ENCODE results near the gene CLK3. TPM values are rescaled to one million over a fixed set of nuclear protein-coding genes. Genes with fewer than 3 reads are reported as not detected.
A peak's percentile ranks its signal among the peaks of the same experiment; 100 is the strongest.

Gene CLK3
- total and polyA plus RNA-seq, 2 of the 8 experiments (the other 6 are each of a cell fraction or from before 2014, with no cell fraction given), result 43.5 to 67.3 TPM

- Histone ChIP-seq H3K9me3 (ENCODE audit: insufficient read depth in 2 of 2, low read depth in 1 of 2, low read length in 1 of 2) (no peaks in the 10 kb centered on the region), H4K8ac (ENCODE audit: extremely low read depth, insufficient read depth, low read length) (no peak overlapping the region), H3K18ac (ENCODE audit: extremely low read depth, low read length) (no peak overlapping the region), H3K4ac (replicated peaks; ENCODE audit: insufficient read length, low read depth, low read length) (no peak overlapping the region), H2BK5ac (ENCODE audit: low read depth, low read length) (no peak overlapping the region; the same call in 1 of the 2 replicates), H3K79me2 (ENCODE audit: control insufficient read depth in 1 of 2, insufficient read depth in 2 of 2, low read length in 2 of 2) (0 out of 4 replicates have a peak, but pooled peaks cover 0 to 6% of the 10 kb centered on the region in 2 experiments), H3K4me1 (replicated peaks in 1 of 4; ENCODE audit: control insufficient read depth in 3 of 4, insufficient read depth in 4 of 4, low read length in 3 of 4) (peaks cover 0 to 13% (median 11%) of the 10 kb centered on the region in 4 experiments; a peak in 4 of 7 replicates), H4K5ac (ENCODE audit: insufficient read length, low read depth, low read length) (no peak overlapping the region), H3K23me2 (ENCODE audit: low read depth, low read length) (no peaks in the 10 kb centered on the region), H2BK120ac (replicated peaks; ENCODE audit: low read depth, low read length) (no peak overlapping the region), H3K4me3 (ENCODE audit: extremely low read depth in 1 of 4, insufficient read depth in 2 of 4, low read depth in 3 of 4, low read length in 4 of 4) (no peak overlapping the region), H2AFZ (ENCODE audit: low read length) (no peak overlapping the region), H3K4me2 (ENCODE audit: insufficient read depth in 1 of 2, low read depth in 2 of 2, low read length in 2 of 2) (peak overlapping the region; percentile 36), H4K20me1 (replicated peaks in 1 of 2; ENCODE audit: control insufficient read depth in 1 of 2, insufficient read depth in 2 of 2, low read length in 2 of 2) (peaks cover 3 to 6% of the 10 kb centered on the region in 2 experiments), H3K27me3 (replicated peaks in 1 of 4; ENCODE audit: control insufficient read depth in 3 of 4, extremely low read depth in 1 of 4, insufficient read depth in 3 of 4, low read length in 3 of 4) (no peaks in the 10 kb centered on the region), H3K27ac (ENCODE audit: low read depth, low read length) (no peak overlapping the region), H3K23ac (ENCODE audit: insufficient read length) (no peak overlapping the region), H4K91ac (replicated peaks; ENCODE audit: insufficient read length, low read length) (no peak overlapping the region), H3K56ac (replicated peaks; ENCODE audit: insufficient read length, low read depth, low read length) (no peak overlapping the region), H2BK15ac (ENCODE audit: low read length) (no peak overlapping the region), H2BK20ac (ENCODE audit: low read length) (no peak overlapping the region), H2AK5ac (ENCODE audit: low read depth, low read length) (no peak overlapping the region), H3K9ac (replicated peaks in 1 of 4; ENCODE audit: extremely low read depth in 1 of 4, low read depth in 3 of 4, low read length in 3 of 4) (0 out of 7 replicates have a peak overlapping the region, but pooled peaks of 2 of the 4 experiments have one; percentile 15 to 22), H2BK12ac (ENCODE audit: low read depth, low read length) (no peak overlapping the region), H3K79me1 (ENCODE audit: low read depth, low read length) (peaks cover 6% of the 10 kb centered on the region; the same call in 1 of the 2 replicates), H3K14ac (ENCODE audit: insufficient read length) (no peak overlapping the region), H3K36me3 (ENCODE audit: control insufficient read depth in 2 of 4, insufficient read depth in 4 of 4, low read length in 3 of 4) (peaks cover 0 to 16% (median 2%) of the 10 kb centered on the region in 4 experiments; a peak in 4 of 8 replicates)
- 86% methylated on average over 4 of the region's 4 CpGs; no CpG with 5 or more reads in 1 of the 2 experiments for WGBS, 2 experiments (ENCODE audit: extremely low coverage in 1 of 2, insufficient coverage in 1 of 2, insufficient read length in 1 of 2, insufficient replicate concordance in 2 of 2, low coverage in 1 of 2, low lambda C conversion rate in 2 of 2, missing lambda C conversion rate in 1 of 2)
- POLR2A ChIA-PET (ENCODE audit: partially characterized antibody), result interaction anchor here (1.1 to 5.3 kb wide), 5 partner anchors 14 to 120 kb away, joined by 3 to 32 read pairs (median 4); no protein-coding TSS in a partner anchor
- no peak for FAIRE-seq
- CTCF ChIA-PET (ENCODE audit: partially characterized antibody), result interaction anchor here (0.7 to 37.5 kb wide), 4 partner anchors 10 to 132 kb away, joined by 3 to 1439 read pairs (median 272); partner anchors contain the start of genes CLK3, CSK, CYP1A1 and CYP1A2
- no peak for DNase-seq (ENCODE audit: low read depth in 1 of 2, low spot score in 2 of 2)
- TF ChIP-seq KDM4A (IDR thresholded peaks at IDR 0.05; ENCODE audit: low read depth, low read length, severe bottlenecking) (no peak), KDM1A (IDR thresholded peaks at IDR 0.05; ENCODE audit: borderline replicate concordance, low read length) (no peak), POU5F1 (IDR thresholded peaks at IDR 0.05; ENCODE audit: low read depth, low read length) (no peak), TAF1 (IDR thresholded peaks at IDR 0.05; ENCODE audit: low read depth, low read length) (no peak), BRCA1 (IDR thresholded peaks at IDR 0.05; ENCODE audit: low read depth, low read length) (no peak), TCF12 (IDR thresholded peaks at IDR 0.05; ENCODE audit: low read depth, low read length) (no peak), CBX8 (IDR thresholded peaks at IDR 0.05; ENCODE audit: borderline replicate concordance, low read depth, low read length) (no peak), HDAC2 (IDR thresholded peaks at IDR 0.05; ENCODE audit: borderline replicate concordance in 1 of 2, low read depth in 2 of 2, low read length in 2 of 2) (no peak), CHD1 (IDR thresholded peaks at IDR 0.05; ENCODE audit: low read depth, low read length) (no peak), SIRT6 (IDR thresholded peaks at IDR 0.05; ENCODE audit: low read length) (no peak), TBP (IDR thresholded peaks at IDR 0.05; ENCODE audit: low read depth, low read length) (no peak), EZH2 (IDR thresholded peaks at IDR 0.05; ENCODE audit: low read depth, low read length, severe bottlenecking) (no peak), CBX5 (IDR thresholded peaks at IDR 0.05; ENCODE audit: low read depth, low read length) (no peak), SP4 (IDR thresholded peaks at IDR 0.05; ENCODE audit: low read length) (no peak), SRF (IDR thresholded peaks at IDR 0.05; ENCODE audit: low read depth, low read length) (no peak)
Observed at GRCh38 chr15:74642348-74642733, 26.7 kb downstream of the CLK3 start.

Measured in H1 (cell line).